Stimulated activated naive CD8-positive, alpha-beta T cell treated with anti-CD3 and anti-CD28 coated beads, Interleukin-15, Interleukin-2, amounts not matched to agents 100 U/mL and 50 U/mL, for 24 hours (primary cell): ENCODE data around the gene IL19.
A peak's percentile ranks its signal among the peaks of the same experiment; 100 is the strongest.
"Not testable (repeated sequence)": the region's sequence is repeated elsewhere in the genome, so short reads cannot be mapped to it uniquely, and the experiment has no call there.

Experiments used
- ATAC-seq: fragments of 150-1000 bp; cut with Tn5 transposase; one replicate; pipeline ENCODE4 v1.10.0; 2021
- DNase-seq: peaks from one replicate; pipeline ENCODE4 v3.0.0; 2021

Gene IL19

DNA sequence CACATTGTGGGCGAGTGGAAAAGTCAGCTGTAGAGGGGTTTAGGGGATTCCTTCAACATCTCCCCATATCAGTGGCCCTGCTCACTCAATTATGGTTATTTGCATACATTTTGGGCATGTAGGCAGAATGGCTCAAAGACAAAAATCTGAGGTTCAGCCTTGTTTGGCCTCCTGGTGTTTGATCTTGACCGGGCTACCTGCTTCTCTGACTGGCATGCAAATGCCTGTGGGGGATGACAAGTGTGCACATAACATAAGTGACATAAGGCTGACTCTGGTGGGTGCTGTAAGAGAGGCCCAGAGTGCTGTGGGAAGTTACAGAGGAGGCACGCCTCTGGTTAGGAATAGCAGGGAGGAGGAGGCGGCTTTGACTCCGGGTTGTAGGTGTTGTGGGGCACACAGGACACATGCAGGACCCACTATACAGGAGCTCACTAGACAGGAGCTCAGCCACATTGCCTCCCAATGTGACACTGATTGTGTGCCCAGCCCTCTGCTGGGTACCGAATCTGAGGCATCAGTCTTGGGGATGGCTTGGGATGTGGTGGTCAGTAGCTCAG, 29.4 kb upstream of the IL19 start:
- ATAC-seq: no peak
- DNase-seq: no peak

DNA sequence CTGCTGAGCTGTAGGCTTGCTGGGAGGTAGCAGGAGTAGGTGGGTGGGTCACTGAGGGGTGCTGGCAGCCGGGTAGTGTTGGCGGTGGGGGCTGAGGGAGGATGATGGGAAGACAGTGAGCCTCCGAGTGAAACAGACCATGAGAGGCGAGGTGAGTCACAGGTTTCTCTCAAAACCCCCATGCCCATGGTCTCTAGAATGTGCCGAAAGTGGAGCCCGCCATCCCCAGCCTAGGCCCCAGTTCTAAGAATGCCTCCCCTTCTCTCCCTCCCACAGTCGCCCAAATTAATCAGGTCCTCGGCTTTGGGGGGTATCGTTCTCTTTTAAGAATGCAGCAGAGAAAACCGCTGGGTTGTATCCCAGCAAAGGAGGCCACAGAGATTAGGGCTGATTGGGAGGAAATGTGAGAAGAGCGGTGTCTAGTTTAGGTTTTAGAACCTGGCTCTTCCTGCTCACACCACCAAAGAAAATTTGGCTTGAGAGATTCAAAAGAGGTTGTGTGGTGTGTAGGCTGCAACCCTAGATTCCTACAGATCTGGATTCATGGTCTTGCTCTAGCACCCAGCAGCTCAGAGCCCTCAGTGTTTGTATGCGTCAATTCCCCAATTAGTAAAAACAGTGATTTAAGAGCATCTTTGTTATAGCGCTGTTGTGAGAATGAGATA, 27.7 kb upstream of the IL19 start:
- DNase-seq (peak; percentile 57), ATAC-seq (peak; percentile 44)

DNA sequence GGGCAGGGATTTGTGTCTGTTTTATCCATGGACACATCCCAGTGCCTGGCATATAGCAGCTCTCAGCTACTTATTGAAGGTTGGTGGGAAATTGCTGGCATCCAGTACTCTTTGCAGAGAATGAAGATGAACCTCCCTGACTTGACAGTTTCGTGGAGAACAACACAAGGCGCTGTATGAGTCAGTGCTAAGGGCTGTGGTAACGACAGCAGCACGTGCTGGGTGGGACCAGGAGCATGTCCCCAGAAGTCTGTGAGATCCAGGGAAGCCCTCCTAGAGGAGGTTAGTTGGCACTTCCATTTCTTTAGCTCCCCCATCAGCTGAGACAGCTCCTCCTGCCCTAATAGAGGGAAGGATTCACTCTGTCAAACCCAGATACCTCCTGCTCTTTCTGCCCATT, 25.9 kb upstream of the IL19 start:
- DNase-seq (no peak), ATAC-seq (peak; percentile 47)

DNA sequence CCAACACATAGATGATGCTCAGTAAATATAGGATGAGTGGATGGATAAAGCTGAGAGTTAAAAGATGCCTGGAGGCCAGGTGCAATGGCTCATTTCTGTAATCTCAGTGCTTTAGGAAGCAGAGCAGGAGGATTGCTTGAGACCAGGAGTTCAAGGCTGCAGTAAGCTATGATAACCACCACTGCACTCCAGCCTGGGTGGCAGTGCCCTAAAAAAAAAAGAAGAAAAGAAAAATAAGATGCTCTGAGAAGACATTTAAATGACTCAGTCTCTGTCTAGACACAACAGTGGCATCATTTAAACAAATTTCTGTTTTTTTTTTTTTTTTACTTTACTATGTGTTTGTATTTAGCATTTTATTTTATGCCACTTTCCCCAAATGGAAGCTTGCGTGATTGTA, 25.3 kb upstream of the IL19 start:
- no peak for DNase-seq

DNA sequence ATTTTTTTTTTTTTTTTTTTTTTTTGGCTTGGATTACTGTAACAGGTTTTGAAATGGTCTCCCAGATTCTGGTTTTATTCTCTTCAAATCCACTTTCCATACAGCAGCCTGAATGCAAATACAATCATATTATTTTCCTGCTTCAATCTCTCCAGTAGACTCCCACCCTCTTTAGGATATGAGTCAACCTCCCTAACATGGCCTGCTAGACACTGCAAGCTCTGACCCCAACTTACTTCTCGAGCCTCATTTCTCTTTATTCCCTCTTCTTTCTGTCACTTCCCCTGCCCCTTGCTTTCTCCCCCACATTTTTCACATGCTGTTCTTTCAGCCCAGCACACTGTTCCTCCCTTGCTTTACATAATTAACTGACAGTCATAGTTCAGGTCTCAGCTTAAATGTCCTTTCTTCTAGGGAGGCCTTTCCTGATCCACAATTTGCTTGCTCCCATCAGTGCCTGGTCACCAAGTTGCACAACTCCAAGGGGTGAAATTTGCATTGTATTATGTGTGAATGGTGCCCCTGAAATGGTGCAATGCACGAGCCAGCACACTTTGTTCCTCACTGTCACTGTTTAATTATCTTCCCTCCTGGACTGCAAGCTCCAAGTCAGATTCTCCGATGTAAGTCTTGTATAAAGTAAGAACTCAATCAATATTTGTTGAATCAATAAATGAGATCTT, 22.1 kb upstream of the IL19 start:
- ATAC-seq (no peak), DNase-seq (no peak)

More for the DNA sequence above, 25.3 kb upstream of the IL19 start:
- ATAC-seq: no peak

DNA sequence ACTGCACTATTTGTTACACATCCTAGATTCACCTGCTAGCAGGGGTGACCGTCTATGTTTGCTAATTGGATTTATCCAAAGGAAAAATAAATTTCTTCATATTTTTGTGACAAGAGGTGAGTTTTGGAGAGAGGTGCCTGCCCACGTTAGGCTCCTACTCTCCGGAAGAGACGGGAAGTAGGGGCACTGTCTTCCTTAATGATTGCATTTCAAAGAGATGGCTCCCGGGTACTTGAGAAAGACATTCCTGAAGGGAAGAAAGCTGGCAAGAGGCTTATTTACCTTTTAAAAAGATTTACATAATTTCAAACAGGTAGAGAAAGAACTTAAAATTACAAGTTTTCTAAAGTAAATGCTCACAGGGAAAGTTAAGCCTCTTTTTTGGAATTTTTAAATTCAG, 18.7 kb upstream of the IL19 start:
- no peak for ATAC-seq
- no peak for DNase-seq

DNA sequence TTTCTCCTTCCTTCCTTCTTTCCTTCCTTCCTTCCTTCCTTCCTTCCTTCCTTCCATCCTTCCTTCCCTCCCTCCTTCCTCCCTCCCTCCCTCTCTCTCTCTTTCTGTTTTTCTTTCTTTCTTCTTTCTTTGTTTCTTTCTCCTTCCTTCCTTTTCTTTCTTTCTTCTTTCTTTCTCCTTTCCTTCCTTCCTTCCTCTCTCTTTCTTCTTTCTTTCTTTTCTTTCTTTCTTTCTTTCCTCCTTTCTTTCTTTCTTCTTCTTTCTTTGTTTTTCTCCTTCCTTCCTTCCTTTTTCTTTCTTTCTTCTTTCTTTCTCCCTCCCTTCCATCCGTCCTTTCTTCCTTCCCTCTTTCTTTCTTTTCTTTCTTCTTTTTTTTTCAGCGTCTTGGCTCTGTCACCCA, 18.1 kb upstream of the IL19 start:
- DNase-seq (no peak), ATAC-seq (no peak)

DNA sequence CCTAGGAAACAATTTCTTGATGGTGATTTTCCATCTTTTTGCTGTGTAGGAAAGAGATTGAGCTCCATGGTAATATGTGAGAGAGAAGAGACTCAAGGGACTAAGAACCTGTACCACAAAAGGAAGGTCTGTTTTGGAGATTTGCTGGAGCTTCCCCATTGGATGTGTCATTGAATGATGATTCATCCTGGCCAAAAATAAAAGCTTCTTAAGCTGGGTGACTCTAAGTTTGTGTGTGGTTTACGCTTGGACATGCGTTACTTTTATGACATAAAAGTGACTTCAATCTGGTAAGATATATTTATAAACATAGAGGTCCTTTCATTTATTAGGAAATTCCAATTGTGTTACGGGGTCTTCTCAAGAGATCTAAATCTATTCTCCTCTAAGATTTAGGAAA, 17.4 kb upstream of the IL19 start:
- DNase-seq: no peak
- no peak for ATAC-seq

DNA sequence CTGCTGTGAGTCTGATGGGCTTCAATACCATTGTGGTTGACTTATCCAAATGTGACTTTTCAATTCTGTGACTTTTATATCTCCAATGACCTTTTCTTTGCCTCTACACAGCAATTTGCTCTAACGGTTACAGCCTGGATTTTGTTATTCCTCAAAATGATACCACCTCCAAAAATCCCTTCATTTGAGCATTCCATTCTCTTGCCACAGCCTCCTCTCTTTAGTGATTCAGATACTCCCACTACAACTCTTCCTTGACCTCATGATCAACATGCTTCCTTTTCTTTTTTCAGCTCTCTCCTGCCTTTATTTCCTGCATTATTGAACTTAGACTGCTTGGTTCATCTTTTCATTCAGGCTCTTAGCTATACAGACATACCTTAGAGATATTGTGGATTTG, 16.6 kb upstream of the IL19 start:
- ATAC-seq: no peak
- DNase-seq: no peak

DNA sequence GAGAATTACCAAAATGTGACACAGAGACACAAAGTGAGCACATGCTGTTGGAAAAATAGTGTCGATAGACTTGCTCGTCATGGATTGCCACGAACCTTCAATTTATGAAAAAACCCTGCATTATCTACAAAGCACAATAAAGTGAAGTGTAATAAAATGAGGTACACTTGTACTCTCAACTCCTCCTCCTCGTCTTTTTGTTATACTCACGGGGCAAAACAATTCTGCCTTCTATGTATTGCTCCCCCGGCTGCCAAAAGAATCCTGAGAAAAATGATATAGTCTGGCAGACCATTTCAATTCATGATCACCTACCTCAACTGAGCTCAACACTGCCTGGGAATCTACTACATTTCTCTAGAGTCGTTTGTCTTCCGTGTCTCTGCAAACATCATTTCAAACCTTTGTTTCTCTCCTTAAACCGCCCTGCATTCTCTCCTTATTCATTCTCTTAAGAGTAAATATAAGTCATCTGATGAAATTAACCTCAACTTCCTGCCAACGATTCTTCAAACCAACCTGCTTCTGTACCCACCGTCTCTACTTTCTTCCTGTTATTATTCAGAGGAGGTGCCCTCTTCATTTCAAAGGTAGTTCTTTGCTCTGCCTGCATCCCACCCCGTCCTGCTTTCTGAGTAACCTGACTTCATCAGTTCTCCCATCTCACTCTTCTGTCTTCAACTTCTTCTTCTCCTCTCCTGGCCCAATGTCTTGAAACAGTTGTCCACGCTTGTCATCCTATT, 12.9 kb upstream of the IL19 start:
- DNase-seq (no peak), ATAC-seq (peak; percentile 85)

DNA sequence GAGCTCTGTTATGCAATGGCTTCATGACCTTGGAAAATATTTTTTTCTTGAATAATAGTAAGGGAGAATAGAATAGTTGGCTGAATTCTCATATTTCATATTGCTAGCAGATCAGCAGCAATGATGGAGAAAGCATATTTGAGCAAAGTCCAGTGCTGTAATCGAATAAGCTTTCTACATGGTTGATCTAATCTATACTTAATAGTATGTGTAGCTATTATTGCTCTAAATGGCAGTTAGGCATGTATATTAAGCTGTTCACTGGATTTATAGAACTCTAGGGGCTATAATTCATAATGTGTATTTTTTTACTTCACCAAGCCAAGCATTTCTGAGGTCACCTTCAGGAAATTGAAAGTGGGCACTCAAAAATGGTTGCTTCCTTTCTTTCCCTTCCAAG, 10.0 kb upstream of the IL19 start:
- DNase-seq (no peak), ATAC-seq (no peak)

DNA sequence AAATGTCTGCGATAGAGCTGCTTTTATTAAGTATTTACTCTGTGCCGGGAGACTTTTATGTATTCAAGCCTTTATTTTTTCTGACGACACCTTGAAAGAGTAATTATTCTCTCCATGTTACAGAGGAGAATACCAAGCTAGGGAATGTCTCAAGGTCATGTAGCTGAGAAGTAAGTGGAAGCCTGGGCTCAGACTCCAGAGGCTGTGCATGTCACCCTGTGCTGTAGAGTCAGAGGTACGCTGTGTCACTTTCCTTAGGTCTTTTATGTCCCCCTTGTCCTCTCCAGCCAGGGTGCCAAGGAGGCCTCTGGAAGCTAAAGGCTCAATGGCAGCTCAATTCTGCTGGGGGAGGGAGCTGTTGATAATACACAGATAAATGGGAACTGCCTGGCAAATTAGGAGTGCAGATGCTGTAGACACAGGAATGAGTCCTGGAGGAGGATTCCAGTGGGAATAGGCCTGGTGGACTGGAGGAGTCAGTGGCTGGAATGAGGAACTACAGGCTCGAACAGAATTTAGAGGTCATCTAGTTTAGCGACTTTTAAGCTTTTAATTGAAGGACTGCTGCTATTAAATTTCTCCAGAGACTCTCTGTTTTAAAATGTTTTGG, 9.3 kb upstream of the IL19 start:
- DNase-seq (no peak), ATAC-seq (no peak)

DNA sequence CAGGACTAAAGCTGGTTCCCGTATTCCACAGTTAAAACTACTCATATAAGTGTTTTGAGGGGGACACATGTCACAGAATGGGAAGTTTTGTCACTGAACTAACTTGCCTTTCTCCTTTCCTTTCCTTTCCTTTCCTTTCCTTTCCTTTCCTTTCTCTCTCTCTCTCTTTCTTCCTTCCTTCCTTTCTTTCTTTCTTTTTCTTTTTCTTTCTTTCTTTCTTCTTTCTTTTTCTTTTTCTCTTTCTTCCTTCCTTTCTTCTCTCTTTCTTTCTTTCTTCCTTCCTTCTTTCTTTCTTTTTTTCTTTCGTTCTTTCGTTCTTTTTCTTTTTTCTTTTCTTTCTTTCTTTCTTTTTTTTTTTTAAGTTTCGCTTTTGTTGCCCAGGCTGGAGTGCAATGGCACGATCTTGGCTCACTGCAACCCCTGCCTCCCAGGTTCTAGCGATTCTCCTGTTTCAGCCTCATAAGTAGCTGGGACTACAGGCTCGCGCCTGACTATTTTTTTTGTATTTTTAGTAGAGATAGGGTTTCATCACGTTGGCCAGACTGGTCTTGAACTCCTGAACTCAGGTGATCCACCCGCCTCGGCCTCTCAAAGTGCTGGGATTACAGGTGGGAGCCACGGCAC, 7.7 kb upstream of the IL19 start:
- ATAC-seq, DNase-seq: not testable (repeated sequence)

DNA sequence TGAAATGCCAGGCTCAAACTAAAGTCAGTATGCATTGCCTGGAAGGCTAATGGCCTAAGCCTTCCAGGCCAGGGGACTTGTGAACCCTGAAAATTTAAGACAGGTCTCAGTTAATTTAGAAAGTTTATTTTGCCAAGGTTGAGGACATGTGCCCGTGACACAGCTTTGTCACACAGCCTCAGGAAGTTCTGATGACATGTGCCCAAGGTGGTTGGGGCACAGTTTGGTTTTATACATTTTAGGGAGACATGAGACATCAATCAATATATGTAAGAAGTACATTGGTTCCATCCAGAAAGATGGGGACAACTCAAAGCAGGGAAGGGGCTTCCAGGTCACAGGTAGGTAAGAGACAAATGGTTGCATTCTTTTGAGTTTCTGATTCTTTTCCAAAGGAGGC, 4.8 kb upstream of the IL19 start:
- DNase-seq, ATAC-seq: not testable (repeated sequence)

DNA sequence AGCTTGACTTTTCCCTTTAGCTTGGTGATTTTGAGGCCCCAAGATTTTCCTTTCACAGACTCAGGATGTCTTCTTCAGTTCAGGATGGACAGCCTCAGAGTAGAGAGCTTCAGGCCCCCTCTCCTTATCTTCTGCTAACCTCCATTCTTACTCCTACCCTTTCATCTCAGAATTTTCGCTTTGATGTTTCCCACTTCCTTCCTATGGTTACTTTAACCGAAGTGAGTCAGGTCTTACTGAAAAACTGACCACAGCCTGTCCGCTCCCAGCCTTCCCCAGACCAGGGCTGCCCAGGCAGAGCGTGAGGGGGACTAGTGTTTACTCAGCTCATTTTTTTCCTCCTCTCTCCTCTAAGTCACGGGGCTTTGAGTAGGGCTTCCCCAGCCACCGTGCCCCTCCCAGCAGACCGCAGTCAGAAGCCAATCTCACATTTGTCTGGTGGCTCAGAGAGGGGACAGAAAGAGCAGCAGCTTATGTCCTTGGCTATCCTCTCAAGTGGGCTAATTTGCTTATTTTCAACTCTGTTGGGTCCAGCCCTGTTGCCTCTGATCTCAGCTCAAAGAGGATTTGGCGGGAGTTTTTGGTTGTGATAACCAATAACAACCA, 4.2 kb upstream of the IL19 start:
- ATAC-seq: peak; percentile 79
- DNase-seq: peak; percentile 78

DNA sequence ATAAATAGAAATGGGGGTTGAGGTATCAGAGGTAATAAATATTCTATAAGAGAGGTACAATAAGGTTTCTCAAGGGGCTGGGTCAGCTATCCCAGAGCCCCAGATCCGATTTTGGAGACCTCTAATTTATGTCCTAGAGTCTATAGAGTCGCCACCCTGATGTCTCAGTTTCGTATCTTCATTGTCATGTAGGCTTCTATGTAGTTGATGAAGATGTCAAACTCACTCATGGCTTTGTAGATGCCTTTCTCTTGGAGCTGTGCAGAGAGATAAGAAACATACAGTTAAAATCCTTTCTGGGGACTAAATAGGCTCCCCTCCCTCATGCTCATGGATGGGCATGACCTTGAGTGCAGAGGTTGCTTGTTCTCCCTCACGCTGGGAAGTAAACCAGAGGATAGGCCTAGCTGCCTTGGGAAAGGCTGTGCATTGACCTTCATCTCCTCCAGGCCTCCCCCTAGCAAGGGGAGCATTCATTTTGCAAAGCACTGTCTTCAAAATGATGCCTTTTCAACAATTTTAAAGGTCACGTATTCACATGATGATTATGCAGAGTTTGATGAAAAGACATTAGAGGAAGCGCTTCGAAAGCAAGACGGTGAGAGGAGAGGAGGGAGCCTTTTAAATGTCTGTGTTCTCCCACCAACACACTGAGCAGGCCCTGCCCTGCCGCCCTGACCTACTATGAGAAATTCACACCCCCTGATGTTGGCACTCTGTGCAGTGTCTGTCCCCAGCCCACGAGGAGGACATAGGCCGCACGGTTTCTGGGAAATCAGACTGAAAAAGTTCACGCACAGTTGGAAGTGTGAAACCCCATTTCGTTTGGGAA, 1.9 kb upstream of the IL19 start:
- ATAC-seq (peak; percentile 15), DNase-seq (no peak)

DNA sequence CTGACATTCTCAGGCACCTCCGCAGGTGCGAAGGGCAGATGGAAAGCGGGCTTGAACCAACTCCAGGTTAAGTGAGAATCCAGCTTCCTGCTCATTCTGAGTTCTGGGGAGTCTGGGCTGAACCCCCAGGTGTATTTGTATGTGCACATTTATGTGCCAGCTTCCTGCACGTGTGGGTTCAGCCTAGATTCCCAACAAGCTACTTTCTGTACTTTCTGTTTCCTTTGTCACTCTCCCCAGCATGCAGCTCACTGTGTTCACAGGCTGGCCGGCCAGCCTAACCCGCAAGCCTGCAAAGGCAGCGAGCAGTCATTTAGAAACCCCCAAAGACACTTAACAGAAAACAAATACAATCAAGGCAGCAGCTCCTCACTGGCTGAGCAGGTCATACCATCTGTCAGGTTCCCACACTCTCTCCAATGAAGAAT, 1.3 kb upstream of the IL19 start:
- ATAC-seq (peak; percentile 85), DNase-seq (peak; percentile 65)

DNA sequence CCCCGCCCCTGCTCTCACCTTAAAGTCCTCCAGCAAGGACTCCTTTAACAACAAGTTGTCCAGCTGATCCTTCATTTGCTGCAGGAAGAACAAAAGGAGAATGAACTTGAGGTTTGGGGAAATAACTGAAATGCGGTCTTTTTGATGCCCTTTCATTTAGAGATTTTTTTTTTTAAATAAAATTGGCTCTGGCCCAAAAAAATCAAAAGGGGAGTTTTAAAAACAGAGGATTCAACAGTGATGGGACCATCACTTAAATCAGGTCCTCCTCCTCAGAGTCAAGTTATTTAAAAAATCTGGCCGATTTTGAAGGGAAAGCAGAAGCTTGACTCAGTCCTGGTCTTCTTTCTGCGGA, 742 bp downstream of the IL19 start:
- ATAC-seq: no peak

DNA sequence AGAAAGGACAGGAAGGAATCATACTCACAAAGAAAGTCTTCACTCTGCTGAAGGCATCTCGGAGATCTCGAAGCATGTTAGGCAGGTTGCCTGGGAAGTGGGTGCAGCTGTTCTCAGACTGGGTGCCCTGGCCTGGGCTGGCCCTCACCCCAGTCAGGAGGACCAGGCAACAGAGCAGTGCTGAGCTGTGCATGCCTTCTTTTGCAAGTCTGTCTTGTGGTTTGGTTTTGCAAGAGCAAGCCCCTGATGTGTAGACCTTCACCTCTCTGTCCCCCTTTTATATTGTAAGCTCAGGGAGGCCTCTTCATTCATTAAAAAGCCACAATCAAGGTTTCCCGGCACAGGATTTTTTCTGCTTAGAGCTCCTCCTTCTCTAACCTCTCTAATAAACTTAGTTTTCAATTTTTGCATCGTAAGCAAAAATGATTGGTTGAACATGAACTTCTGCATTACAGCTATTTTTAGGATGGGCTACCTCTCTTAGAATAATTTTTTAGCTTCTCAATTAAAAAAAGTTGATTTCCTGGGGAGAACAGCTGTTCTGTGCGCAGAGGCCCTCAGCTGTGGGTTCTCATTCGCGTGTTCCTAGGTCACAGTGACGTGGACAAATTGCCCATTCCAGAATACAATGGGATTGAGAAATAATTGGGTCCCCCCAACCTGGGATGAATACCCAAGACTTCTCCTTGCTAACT, 1.8 kb downstream of the IL19 start, which contains the start of gene IL10:
IL10 (minus strand) TSS at position 252 of the 695 bp plus-strand sequence; CDS start at position 193, 59 bp downstream.
- DNase-seq: no peak
- no peak for ATAC-seq

More for the DNA sequence above, 742 bp downstream of the IL19 start:
- no peak for DNase-seq

DNA sequence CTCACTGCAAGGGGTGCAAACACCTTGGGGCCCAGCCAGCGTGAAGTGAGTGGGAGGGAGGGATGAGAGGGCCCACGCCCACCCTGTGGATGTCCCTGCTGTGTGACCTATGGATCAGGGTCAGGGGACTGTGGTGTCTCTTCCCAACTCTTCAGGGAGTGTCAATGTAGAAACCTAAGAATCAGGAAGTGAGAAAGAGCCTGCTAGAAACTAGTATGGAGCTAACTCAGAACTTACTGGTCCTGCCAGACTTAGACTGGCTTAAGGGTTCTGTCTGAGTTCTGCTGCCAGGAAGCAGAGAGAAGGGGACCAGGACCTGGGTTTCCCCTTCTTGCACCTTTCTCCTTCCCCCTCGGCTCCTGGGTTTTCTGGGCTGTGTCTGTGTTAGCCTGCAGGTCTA, 3.5 kb downstream of the IL19 start:
- ATAC-seq (no peak), DNase-seq (no peak)
